ENCODE data around the gene ZNF622.

GRCh38 chr5:16428359-16428758 is 37.2 kb downstream of the ZNF622 start:
- TF ChIP-seq CTCF (IDR thresholded peaks at IDR 0.05) (no peak), POLR2AphosphoS5 (IDR thresholded peaks at IDR 0.05) (no peak)

Data from sigmoid colon (tissue), 4 donors.